ENCODE data around the gene PLA2G4D. TPM values are rescaled to one million over a fixed set of nuclear protein-coding genes. Genes with fewer than 3 reads are reported as not detected.

The PLA2G4D gene
- total RNA-seq, 1 experiment from 2014 or later, result 0.34 TPM

DNA sequence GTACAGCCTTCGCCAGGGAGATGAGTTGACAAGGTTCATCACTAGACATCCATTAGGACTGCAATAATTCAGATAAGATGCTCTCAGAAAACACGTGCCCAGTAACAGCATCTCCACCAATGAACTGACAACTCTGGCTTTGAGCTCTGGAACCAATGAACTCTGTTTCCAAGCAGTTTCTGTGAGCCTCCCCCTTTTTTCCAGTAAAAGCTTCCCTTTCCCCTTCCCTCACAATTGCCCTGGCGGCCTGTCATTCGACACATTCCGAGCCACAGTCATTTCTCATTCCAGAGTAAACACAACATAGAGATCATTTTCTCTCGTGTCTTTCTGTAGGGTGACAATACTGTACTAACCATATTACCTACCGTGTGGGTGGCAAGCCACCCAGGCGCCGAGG is 3.6 kb downstream of the PLA2G4D start:
- no peak overlapping the region for H3K27ac ChIP-seq (ENCODE audit: low read depth, low read length)
- ChIA-PET RAD21 (ENCODE audit: low non-redundant PET in 1 of 2, low total read pairs in 2 of 2, uncharacterized antibody in 2 of 2, unreplicated experiment in 2 of 2) (no interaction called here), POLR2A (interaction anchor here (1.5 kb wide), 1 partner anchor 119 kb away, joined by 3 read pairs; the partner anchor contains the start of gene EHD4), CTCF (no interaction called here)
- peaks cover 11 to 38% of the 10 kb centered on the region in 2 experiments for H3K4me1 ChIP-seq (ENCODE audit: control insufficient read depth in 1 of 2, insufficient read depth in 2 of 2, low read length in 2 of 2)
- H3K27me3 ChIP-seq (ENCODE audit: insufficient read depth, low read length), result no peaks in the 10 kb centered on the region
- H3K36me3 ChIP-seq (ENCODE audit: control insufficient read depth in 1 of 2, insufficient read depth in 2 of 2, low read length in 2 of 2), result no peaks in the 10 kb centered on the region
- no peaks in the 10 kb centered on the region for H3K79me2 ChIP-seq (ENCODE audit: insufficient read depth, low read length)
- H2AFZ ChIP-seq (ENCODE audit: low read depth, low read length, poor library complexity, severe bottlenecking), result no peak overlapping the region
- H4K20me1 ChIP-seq (ENCODE audit: insufficient read depth), result no peaks in the 10 kb centered on the region
- TF ChIP-seq FOSL1 (IDR thresholded peaks at IDR 0.05; ENCODE audit: low read depth) (no peak), EZH2 (IDR thresholded peaks at IDR 0.05) (no peak), ZNF274 (IDR thresholded peaks at IDR 0.05; ENCODE audit: low read depth, low read length) (no peak), CBX3 (IDR thresholded peaks at IDR 0.05; ENCODE audit: low read depth) (no peak), ELF1 (IDR thresholded peaks at IDR 0.05; ENCODE audit: borderline replicate concordance, low read depth) (no peak), YY1 (IDR thresholded peaks at IDR 0.05; ENCODE audit: extremely low read depth, insufficient replicate concordance, low read depth, low read length) (no peak), SP1 (IDR thresholded peaks at IDR 0.05; ENCODE audit: low read depth) (no peak), SRF (IDR thresholded peaks at IDR 0.05; ENCODE audit: low read depth) (no peak), REST (IDR thresholded peaks at IDR 0.05; ENCODE audit: low read depth) (no peak), POLR2A (IDR thresholded peaks at IDR 0.05; ENCODE audit: borderline replicate concordance, extremely low read depth, insufficient read depth, insufficient read length) (no peak), POLR2AphosphoS5 (IDR thresholded peaks at IDR 0.05; ENCODE audit: low read depth, low read length) (no peak), CEBPB (IDR thresholded peaks at IDR 0.05; ENCODE audit: low read depth) (no peak), RAD21 (IDR thresholded peaks at IDR 0.05; ENCODE audit: low read depth) (no peak), EZH2phosphoT487 (IDR thresholded peaks at IDR 0.05; ENCODE audit: borderline replicate concordance) (no peak), TCF7L2 (IDR thresholded peaks at IDR 0.05; ENCODE audit: borderline replicate concordance, extremely low read depth, insufficient read depth, insufficient read length) (no peak)
- TF ChIP-seq, protein P1, sequence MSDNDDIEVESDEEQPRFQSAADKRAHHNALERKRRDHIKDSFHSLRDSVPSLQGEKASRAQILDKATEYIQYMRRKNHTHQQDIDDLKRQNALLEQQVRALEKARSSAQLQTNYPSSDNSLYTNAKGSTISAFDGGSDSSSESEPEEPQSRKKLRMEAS (IDR thresholded peaks at IDR 0.05), result no peak
- no TSS peak for BruUV-seq (replicated peaks)
- no peak overlapping the region for H3K9ac ChIP-seq (ENCODE audit: low read length)
- no peak overlapping the region for H3K4me2 ChIP-seq (ENCODE audit: low read length)
- H3K9me2 ChIP-seq (ENCODE audit: insufficient read depth), result no peaks in the 10 kb centered on the region
- intact Hi-C loops (cut with micrococcal nuclease), result no loop called here
- no peak for DNase-seq (ENCODE audit: low read depth, low spot score)
- H3K4me3 ChIP-seq (replicated peaks in 1 of 2; ENCODE audit: low read depth in 1 of 2, low read length in 2 of 2), result no peak overlapping the region
- no peaks in the 10 kb centered on the region for H3K9me3 ChIP-seq (ENCODE audit: control insufficient read depth in 1 of 2, insufficient read depth in 1 of 2, low read depth in 1 of 2, low read length in 2 of 2)
- ATAC-seq, result no peak
